Stomach (tissue), 9 donors: Measurements from ENCODE around the gene RAC2. TPM values are rescaled to one million over a fixed set of nuclear protein-coding genes. Genes with fewer than 3 reads are reported as not detected.

Experiments
- DNase-seq, 2 donors: peaks; one replicate each; pipeline versions ENCODE4 v3.0.0 to v3.0.0-alpha.2; 2013 to 2019
- H3K27ac ChIP-seq, 5 donors: fragments of 200-600 bp in 4 of 5; sonication (generic) in 4 of 5; one replicate each; pipeline ENCODE4 v1.5.1; 2013 to 2019; ENCODE audit warnings: mild to moderate bottlenecking in 1 of 5, moderate library complexity in 1 of 5
- H3K27me3 ChIP-seq, 3 donors: fragments of 200-600 bp; sonication (generic); one replicate each; pipeline ENCODE4 v1.5.1; 2017 to 2019; ENCODE audit warnings: mixed run types in 1 of 3
- H3K36me3 ChIP-seq, 4 donors: fragments of 200-600 bp; sonication (generic); 1 replicate in 3 of 4; 2 replicates in 1 of 4; pipeline ENCODE4 v1.5.1; 2016 to 2019
- H3K4me1 ChIP-seq, 4 donors: fragments of 200-600 bp; sonication (generic); one replicate each; pipeline ENCODE4 v1.5.1; 2016 to 2019
- H3K4me3 ChIP-seq, 4 donors: fragments of 200-600 bp; sonication (generic) in 3 of 4; one replicate each; pipeline ENCODE4 v1.5.1; 2016 to 2019; ENCODE audit warnings: mild to moderate bottlenecking in 1 of 4
- H3K9me3 ChIP-seq, 4 donors: fragments of 200-600 bp; sonication (generic); one replicate each; pipeline ENCODE4 v1.5.1; 2016 to 2019
- EP300 ChIP-seq: sonication (generic); formaldehyde crosslinking; IDR thresholded peaks from one replicate; pipeline ENCODE4 v1.6.1; 2017; ENCODE audit warnings: antibody characterized with exemption
- POLR2A ChIP-seq, 4 donors: fragments of 450-650 bp; IDR thresholded peaks; one replicate each; pipeline ENCODE4 v1.6.1; 2016; ENCODE audit warnings: antibody characterized with exemption in 4 of 4, control low read depth in 2 of 4, mild to moderate bottlenecking in 1 of 4, moderate library complexity in 1 of 4
- POLR2AphosphoS5 ChIP-seq, 3 donors: sonication (generic); formaldehyde crosslinking; IDR thresholded peaks; one replicate each; pipeline ENCODE4 v1.6.1; 2016; ENCODE audit warnings: antibody characterized with exemption in 3 of 3
- WGBS, 5 donors: extraction: QIAGEN DNeasy Blood & Tissue Kit in 3 of 5; methylation state at CpG; one replicate each; pipeline versions ENCODE4 v1.1.5 to v1.1.7; 2013 to 2018; 5-methylcytosine and 5-hydroxymethylcytosine counted together
- intact Hi-C: fragments of 100-400 bp; cut with DNase I; formaldehyde crosslinking; loops from one replicate; pipeline ENCODE4 v1.15.1; 2023; ENCODE audit warnings: low total_unique reads
- polyA plus RNA-seq, 3 donors: library from polyadenylated mRNA; stranded (reverse); fragments of 200-250 nt; gene quantifications; one replicate each; pipeline ENCODE4 v1.2.3, GENCODE V29; 2013
- total RNA-seq, 5 donors: library from RNA; depleted of rRNA; stranded (reverse); fragments of >200 nt; gene quantifications; one replicate each; pipeline versions ENCODE4 v1.1.0 to v1.2.3, GENCODE V29; 2014 to 2016
- TF ChIP-seq, protein P1 (sequence below), 7 experiments: fragments of 450-650 bp in 4 of 7; fragments of 200-600 bp in 3 of 7; sonication (generic) in 3 of 7; IDR thresholded peaks; one replicate each; pipeline ENCODE4 v1.5.1; 2016 to 2019; ENCODE audit warnings: antibody characterized with exemption in 7 of 7, control low read depth in 2 of 7, mild to moderate bottlenecking in 1 of 7
- donor health status: healthy with polysubstance abuse.
- donor health status: Bipolar disorder and iron deficiency.
- donor health status: healthy.

RAC2 gene
- total and polyA plus RNA-seq, 8 donors: 1.8 to 50.4 (median 16.3) TPM

- intact Hi-C loops: no loop called here
- peak within 1 kb of the TSS; percentile 5 to 37 (median 32) for H3K4me3 ChIP-seq
- no peaks in the 10 kb centered on the region for H3K9me3 ChIP-seq
- peak within 1 kb of the TSS; percentile 81 to 89 (median 86) for H3K27ac ChIP-seq
- H3K27me3 ChIP-seq: no peaks in the 10 kb centered on the region
- WGBS, 5 donors: 16 to 27% (median 23%) methylated on average over 12 to 17 of the region's 17 CpGs
- peaks cover 38 to 78% (median 43%) of the 10 kb centered on the region in 4 donors for H3K4me1 ChIP-seq
- peak; percentile 43 to 89 for DNase-seq
- TF ChIP-seq, protein P1, sequence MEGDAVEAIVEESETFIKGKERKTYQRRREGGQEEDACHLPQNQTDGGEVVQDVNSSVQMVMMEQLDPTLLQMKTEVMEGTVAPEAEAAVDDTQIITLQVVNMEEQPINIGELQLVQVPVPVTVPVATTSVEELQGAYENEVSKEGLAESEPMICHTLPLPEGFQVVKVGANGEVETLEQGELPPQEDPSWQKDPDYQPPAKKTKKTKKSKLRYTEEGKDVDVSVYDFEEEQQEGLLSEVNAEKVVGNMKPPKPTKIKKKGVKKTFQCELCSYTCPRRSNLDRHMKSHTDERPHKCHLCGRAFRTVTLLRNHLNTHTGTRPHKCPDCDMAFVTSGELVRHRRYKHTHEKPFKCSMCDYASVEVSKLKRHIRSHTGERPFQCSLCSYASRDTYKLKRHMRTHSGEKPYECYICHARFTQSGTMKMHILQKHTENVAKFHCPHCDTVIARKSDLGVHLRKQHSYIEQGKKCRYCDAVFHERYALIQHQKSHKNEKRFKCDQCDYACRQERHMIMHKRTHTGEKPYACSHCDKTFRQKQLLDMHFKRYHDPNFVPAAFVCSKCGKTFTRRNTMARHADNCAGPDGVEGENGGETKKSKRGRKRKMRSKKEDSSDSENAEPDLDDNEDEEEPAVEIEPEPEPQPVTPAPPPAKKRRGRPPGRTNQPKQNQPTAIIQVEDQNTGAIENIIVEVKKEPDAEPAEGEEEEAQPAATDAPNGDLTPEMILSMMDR (IDR thresholded peaks at IDR 0.05): no peak
- TF ChIP-seq EP300 (no peak), POLR2AphosphoS5 (IDR thresholded peaks at IDR 0.05) (no peak), POLR2A (IDR thresholded peaks at IDR 0.05) (no peak)
- H3K36me3 ChIP-seq: peaks cover 0 to under 1% (median 0%) of the 10 kb centered on the region in 4 donors
Measured at GRCh38 chr22:37187891-37188761, 55.9 kb downstream of the RAC2 start, which contains the start of gene C1QTNF6. Gene C1QTNF6 (minus strand): TSS chr22:37188247. CDS start chr22:37188213, 34 bp downstream.

GRCh38 chr22:37187552-37187890, 56.5 kb downstream of the RAC2 start:
- intact Hi-C loops: no loop called here
- DNase-seq: peak; percentile 38 to 58
- H3K27ac ChIP-seq: peak overlapping the region; percentile 81 to 89 (median 86)
- no peak for TF ChIP-seq EP300
- no peak for TF ChIP-seq POLR2AphosphoS5 (IDR thresholded peaks at IDR 0.05)
- no peak for TF ChIP-seq POLR2A (IDR thresholded peaks at IDR 0.05)
- TF ChIP-seq, protein P1 (IDR thresholded peaks at IDR 0.05): no peak
- 7 to 19% (median 18%) methylated on average over 5 of the region's 5 CpGs for whole genome bisulfite sequencing, 5 donors
- peak overlapping the region; percentile 5 to 37 (median 32) for H3K4me3 ChIP-seq
- H3K27me3 ChIP-seq: no peaks in the 10 kb centered on the region
- peaks cover 0 to 6% (median 1%) of the 10 kb centered on the region in 4 donors for H3K36me3 ChIP-seq
- H3K9me3 ChIP-seq: no peaks in the 10 kb centered on the region
- H3K4me1 ChIP-seq: peaks cover 32 to 72% (median 43%) of the 10 kb centered on the region in 4 donors

DNA sequence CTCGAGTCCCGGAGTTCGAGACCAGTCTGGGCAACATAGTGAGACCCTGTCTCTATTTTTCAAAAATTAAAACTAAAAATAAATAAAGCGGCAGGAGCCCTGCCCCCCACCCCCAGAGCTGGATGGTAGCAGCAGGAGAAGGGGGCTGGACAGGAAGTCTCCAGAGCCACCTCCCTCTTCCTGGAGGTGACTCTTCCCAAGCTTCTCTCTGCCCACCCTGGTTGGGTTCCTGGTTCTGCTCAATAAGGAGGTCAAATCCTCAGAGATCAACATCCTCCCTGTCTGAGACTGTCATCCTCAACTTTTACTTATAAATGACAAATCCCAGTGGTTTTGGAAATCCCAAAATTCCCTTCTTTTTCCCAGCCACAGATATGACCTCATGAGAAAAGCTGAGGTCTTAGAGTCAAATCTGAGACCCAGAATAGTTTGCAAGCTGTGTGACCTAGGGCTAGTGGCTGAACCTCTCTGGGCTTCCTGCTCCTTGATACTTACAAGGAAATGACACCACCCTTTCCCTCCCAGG, 57.0 kb downstream of the RAC2 start:
- intact Hi-C loops: no loop called here
- WGBS, 5 donors: 63 to 76% (median 66%) methylated on average over 4 of the region's 4 CpGs
- Histone ChIP-seq H3K4me3 (peak overlapping the region in 2 of 4 donors; percentile 30 to 33), H3K4me1 (peaks cover 31 to 68% (median 42%) of the 10 kb centered on the region in 4 donors), H3K27me3 (no peaks in the 10 kb centered on the region), H3K9me3 (no peaks in the 10 kb centered on the region), H3K27ac (peak overlapping the region; percentile 39 to 89 (median 82)), H3K36me3 (peaks cover 0 to 11% (median 4%) of the 10 kb centered on the region in 4 donors)
- TF ChIP-seq EP300: no peak
- TF ChIP-seq POLR2AphosphoS5 (IDR thresholded peaks at IDR 0.05): no peak
- no peak for TF ChIP-seq POLR2A (IDR thresholded peaks at IDR 0.05)
- TF ChIP-seq, protein P1 (IDR thresholded peaks at IDR 0.05): no peak
- peak in 1 of 2 donors; percentile 41 for DNase-seq

DNA sequence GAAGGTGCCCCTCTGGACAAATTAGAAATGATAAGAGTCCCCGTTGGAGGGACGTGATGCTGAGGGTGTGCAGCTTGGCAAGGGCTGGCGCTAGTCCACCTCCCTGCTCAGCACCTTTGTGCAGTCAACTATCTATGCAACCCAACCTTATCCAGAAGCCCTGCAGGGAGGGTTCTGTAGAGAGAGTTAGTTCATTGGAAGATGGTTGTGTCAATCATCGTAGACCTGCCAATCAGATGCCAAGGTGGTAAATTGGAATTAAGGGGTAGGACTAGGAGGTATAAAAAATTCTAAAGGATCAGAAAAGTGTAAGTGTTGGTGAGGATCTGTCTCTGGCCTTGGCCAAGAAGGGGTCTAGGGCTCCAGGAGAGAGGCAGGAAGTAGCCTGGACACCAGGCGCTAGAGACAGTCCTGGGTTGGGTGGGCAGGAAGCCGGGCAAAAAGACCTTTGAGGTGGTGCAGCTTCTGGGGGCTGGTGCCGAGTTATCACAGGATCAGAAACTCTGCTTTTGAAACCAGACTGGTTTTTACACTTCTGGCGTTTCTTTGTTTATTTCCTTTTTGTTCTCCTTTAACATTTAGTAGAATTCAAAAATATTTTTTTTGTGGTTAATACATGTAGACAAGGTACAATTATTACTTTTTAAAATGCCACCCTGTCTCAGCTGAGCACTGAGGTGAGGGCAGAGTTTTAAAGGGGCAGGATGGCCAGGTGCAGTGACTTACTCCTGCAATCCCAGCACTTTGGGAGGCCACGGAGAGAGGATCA, 57.7 kb downstream of the RAC2 start:
- DNase-seq: peak in 1 of 2 donors; percentile 82
- no peaks in the 10 kb centered on the region for H3K27me3 ChIP-seq
- H3K4me3 ChIP-seq: no peak overlapping the region
- H3K36me3 ChIP-seq: peaks cover 0 to 15% (median 5%) of the 10 kb centered on the region in 4 donors
- TF ChIP-seq, protein P1 (IDR thresholded peaks at IDR 0.05): no peak
- TF ChIP-seq POLR2AphosphoS5 (IDR thresholded peaks at IDR 0.05): peak in 1 of 3 donors; percentile 4
- TF ChIP-seq EP300: no peak
- no peak for TF ChIP-seq POLR2A (IDR thresholded peaks at IDR 0.05)
- 51 to 62% (median 58%) methylated on average over 9 of the region's 9 CpGs for WGBS, 5 donors
- peak overlapping the region; percentile 39 to 89 (median 82) for H3K27ac ChIP-seq
- intact Hi-C loops: no loop called here
- H3K9me3 ChIP-seq: no peaks in the 10 kb centered on the region
- peaks cover 31 to 65% (median 42%) of the 10 kb centered on the region in 4 donors for H3K4me1 ChIP-seq
